GM04503 (cell line): ENCODE data around the gene DLG4.

Experiments used
- DNase-seq: peaks from one replicate; pipeline ENCODE4 v3.0.0-alpha.2; 2012; ENCODE audit warnings: low read depth

The DLG4 gene

DNA sequence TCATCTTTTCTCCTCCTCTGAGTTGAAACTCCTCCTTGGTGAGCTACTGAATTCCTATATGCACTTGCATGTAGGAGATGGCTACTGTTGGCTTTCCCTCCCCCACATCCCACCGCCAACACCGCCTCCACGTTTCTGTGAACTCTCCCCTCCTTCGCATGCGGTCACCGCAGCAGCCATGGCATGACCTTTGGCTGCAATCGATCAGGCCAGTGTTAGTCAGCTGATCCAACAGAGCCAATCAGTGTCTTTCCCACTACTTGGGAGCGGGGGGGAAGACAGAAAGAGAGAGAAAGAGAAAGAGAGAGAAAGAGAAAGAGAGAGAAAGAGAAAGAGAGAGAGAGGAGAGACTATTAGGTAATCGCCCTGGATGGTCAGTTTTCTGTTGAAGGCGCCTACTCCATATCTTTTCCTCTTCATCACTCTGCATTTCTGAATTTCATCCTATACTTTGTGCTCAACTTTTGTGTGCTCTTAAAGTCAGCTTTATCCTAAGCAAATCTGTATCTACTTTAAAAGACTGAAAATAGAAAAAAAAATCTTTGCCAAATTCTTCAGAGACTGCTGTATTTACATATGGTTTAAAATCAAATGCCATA is 63.2 kb downstream of the DLG4 start:
- no peak for DNase-seq

DNA sequence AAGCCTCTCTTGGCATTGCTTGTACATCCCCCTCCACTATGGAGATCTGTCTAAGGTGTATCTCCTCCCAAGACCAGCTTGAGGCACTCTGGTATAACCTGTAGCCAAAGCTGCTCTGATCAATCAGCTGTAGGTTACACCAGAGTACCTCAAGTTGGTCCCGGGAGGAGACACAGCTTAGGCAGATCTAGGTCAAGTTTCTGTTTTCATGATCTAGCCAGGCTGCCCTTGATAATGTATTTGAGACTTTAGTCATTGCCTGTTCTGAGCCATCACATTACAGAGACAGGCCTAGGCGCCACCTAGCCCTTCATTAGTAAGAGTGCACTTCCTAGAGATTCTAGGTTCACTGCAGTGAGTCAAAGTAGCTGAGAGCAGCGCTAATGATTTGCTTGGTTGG is 71.9 kb downstream of the DLG4 start:
- no peak for DNase-seq

DNA sequence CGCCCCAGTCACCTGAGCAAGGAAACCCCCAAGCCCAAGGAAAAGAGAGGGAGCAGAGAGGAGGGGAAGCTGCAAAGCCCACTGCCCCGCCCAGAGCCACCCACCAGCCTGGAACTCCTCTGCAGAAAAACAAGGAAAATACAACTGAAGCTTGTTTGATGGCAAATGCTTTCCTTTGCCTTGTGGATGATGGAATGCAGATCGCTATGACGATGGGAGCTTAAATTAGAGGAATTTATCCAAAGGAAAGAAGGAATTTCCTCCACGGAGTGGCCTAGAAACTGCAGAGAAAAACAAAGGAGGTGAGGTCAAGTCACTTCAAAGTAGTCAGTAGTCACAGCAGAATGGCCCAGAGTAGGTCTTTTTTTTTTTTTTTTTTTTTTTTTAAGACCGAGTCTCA is 73.5 kb downstream of the DLG4 start:
- DNase-seq, result peak; percentile 5

DNA sequence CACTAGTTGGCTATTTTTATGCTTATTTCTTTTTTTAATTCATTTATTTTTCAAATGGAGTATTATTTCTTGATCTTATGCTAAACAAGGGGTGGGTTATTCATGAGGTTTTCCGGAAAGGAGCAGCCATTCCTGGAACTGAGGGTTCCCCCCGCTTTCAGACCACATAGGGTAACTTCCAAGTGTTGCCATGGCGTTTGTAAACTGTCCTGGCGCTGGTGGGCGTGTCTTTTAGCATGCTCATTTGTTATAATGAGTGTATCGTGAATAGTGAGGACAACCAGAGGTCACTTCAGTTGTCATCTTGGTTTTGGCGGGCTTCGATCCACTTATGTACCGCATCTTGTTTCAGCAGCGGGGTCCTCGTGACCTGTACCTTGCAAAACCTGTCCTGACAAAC is 75.4 kb downstream of the DLG4 start:
- DNase-seq, result no peak

DNA sequence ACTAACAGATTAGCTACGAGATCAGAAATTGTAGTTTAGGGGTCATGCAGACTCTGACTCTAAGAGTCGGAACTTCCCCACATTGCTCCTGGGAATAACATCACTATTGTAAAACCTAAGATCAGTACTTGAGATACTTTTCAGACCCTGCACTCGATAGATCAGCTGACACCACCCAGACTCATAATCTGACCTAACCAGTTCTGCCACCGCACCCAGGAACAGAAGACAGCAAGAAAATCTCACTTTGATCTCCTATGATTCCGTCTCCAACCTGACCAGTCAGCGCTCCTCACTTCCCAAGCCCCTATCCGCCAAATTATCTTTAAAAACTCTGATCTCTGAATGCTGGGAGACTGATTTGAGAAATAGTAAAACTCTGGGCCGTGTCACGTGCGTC is 77.8 kb downstream of the DLG4 start:
- DNase-seq, result no peak

DNA sequence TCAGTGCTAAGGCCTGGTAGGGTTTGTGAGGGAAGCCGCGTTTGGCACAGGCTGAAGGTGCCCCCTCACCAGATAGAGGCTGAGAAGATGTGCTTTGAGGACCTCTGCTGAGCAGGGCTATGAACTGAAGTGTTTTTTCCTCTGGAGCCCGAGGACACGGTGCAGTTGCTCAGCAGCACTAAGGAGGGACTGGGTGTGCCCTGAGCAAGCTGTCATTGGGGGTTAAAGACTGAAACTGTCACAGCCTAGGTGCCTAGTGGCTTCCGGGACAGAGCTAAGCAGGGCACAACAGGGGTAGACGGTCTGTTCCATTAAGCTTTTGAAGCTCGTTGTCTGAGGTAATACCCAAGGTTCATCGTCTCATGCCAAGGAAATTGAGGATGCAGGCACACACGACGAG is 80.2 kb downstream of the DLG4 start:
- DNase-seq, result no peak

DNA sequence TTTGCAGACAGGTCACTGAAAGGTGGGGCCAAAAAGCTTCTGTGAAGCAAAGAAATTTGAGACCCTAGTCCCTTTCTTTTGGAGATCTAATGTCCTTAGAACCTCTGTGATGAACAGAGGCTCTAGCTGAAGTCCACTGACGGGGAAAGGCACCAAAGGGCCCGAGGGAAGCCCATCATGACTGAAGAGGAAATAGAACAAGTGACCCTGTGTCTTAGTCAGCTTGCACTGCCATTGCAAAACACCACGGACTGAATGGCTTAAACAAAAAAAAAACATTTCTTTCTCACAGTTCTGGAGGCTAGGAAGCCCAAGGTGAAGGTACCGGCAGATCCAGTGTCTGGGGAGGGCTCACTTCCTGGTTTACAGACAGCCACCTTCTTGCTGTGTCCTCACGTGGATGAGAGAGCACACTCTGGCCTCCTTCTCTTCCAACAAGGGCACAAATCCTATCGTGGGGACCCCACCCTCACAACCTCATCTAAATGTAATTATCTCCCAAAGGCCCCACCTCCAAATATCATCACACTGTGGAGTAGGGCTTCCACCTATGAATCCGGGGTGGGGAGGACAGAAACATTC is 80.7 kb downstream of the DLG4 start:
- no peak for DNase-seq

DNA sequence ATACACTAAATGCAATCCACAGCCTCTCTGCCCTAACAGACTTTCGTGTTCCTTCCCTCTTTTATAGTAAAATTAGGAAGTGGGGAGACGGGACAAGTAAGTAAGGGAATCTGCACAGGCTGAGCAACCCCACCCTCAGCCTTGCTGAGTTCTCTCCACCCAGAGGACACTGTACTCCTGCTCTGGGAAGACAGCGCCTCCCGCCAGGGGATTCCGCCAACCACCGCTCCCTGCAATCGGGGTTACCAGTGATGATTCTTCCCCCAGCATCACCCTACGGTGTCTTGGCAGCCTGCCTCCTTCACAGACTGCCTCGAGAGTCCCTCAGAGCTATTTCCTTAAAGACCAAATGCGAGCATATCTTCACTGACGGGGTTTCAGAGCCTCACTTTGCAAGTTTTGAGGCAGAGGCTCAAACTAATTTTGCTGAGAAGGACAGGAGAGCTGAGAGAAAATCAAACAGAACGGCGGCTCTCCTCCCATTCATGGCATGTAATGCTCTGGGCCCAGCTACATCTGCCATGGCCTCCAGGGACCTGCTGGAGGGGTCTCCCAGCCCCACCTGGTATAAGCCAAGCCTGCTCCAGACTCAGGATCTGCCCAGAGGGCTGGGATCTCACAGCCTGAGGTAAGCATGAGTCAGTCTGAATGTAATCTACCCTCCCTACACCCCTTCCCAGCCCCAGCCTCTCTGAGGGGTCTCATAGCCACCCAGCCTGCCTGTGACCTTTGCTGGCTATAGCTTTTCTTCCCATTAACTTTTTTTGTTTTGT is 82.3 kb downstream of the DLG4 start:
- DNase-seq, result no peak
